HG03432 (cell line): Measurements from ENCODE around the gene WASHC2A.
"Not testable (repeated sequence)": the region's sequence is repeated elsewhere in the genome, so short reads cannot be mapped to it uniquely, and the experiment has no call there.

Experiments
- ATAC-seq: cut with Tn5 transposase; IDR thresholded peaks from one replicate; pipeline ENCODE4 v1.9.1; 2021; ENCODE audit warnings: mild to moderate bottlenecking, moderate library complexity; ENCODE audit not compliant: unreplicated experiment

Gene WASHC2A

DNA sequence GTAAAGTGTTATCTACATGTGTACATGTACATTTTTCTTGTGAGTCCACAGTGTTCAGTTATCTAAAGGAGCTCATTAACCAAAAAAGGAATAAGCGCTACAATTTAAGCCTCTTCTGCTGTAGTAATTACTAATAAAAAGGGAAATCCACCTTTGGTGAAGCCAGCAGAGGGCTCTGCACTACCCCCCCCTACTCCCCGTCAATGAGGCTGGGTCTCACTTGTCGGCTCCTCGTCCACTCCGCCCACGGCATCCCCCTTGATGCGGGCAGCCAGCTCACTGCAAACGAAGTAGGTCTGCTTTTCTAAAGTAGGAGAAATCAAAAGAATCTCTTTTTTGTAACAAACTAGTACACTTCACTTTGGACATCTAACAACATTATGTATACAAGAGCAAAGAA is 4.7 kb upstream of the WASHC2A start:
- ATAC-seq, result no peak

DNA sequence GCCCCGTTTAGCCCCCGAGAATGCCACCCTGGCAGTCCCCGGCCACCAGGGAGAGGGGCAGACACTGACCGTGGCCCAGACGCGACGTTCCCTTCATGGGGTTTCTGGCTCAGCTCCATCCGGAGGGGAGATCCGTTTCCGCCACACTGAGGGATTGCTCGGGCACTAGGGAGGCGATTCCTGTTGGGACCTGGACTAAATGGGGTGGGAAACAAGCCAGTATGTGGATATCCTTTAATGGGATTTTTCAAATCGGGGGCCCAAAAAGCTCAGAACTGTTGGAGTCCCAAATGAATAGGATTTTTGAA is 552 bp downstream of the WASHC2A start:
- ATAC-seq, result not testable (repeated sequence)

DNA sequence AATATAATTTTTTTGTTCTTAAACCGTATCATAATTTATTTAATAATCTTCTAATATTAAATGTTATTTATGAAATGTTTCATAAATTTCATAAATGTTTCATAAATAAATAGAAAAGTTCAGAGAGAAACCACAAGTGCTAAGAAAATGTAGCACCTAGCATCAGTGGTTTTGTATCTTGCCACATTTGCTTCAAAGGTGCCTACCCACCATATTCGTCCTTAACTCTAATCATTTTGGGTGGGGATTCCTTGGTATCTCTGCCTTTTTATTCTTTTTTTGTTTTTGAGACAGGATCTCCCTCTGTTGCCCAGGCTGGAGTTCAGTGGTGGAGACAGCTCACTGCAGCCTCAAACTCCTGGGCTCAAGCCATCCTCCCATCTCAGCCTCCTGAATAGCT is 7.4 kb downstream of the WASHC2A start:
- ATAC-seq, result not testable (repeated sequence)

DNA sequence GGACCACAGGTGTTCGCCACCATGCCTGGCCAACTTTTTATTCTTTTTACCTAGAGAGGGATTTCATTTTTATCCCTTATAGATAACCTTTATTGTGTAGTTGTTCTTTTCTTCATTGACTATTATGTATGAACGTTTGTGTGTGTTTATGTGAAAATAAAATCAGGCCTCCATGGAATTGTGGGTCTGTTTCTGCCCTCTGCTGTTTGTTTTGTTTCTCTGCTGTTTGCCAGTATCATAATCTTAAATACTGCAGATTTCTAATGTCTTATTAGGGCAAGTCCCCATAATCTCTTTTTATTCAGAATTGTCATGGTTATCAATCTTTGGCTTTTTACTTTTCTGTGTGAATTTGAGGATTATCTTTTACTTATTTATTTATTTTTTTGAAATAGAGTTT is 7.8 kb downstream of the WASHC2A start:
- ATAC-seq, result not testable (repeated sequence)

DNA sequence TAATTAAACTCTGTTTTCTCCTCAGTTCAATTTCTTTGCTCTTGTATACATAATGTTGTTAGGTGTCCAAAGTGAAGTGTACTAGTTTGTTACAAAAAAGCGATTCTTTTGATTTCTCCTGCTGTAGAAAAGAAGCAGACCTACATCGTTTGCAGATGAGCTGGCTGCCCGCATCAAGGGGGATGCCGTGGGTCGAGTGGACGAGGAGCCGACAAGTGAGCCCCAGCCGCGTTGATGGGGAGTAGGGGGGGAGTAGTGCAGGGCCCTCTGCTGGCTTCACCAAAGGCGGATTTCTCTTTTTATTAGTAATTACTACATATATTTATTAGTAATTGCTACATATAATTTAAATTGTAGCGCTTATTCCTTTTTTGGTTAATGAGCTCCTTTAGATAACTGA is 23.6 kb downstream of the WASHC2A start:
- not testable (repeated sequence) for ATAC-seq

DNA sequence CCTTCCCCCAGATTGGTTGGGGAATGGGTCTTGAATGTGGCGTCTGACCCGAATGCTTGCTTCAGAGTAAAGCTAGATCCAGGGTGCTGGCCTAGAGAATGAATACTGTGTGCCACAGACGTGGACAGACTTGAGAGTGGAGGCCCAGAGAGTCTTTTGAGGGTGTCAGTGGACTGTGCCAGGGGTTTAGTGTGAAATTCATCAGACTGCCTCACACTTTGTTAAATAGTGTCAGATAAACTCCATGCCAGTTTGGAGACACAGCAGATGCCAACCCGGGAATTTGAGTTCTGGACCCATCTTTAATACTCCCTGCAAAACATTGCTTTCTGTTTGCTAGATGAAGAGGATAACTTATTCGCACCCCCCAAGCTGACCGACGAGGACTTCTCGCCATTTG is 25.2 kb downstream of the WASHC2A start:
- not testable (repeated sequence) for ATAC-seq

DNA sequence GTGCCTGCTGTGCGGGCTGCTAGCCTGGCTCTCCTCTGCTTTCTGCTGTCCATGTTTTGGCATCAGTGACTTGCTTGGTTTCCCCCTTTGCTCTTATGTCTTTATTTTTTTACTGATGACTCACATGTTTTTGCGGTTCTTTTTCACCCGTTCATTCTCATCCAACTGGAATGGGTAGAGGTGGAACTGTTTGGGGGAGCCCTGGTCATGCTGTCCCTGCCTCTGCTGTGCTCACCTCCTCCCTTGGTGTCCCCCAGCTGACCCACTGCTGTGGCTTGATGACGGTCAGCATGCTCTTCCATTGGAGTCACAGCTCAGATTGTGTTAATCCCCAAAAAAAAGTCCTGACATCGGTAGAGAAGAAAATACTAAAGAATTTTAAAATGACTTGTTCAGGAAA is 26.9 kb downstream of the WASHC2A start:
- ATAC-seq, result not testable (repeated sequence)

DNA sequence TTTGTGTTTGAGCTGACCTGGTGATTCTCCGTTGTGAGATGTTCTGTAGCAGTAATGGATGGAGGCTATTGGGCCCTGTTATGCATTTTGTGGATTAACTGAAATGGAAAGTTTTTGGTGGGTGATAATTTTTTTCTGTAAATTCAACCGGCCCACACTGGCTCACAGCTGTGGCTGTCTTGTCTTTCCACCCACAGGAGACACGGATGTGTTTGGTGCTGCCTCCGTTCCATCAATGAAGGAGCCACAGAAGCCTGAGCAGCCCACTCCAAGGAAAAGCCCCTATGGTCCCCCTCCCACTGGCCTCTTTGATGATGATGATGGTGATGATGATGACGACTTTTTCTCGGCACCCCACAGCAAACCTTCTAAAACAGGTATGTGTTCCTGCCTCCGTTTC is 27.6 kb downstream of the WASHC2A start:
- not testable (repeated sequence) for ATAC-seq

DNA sequence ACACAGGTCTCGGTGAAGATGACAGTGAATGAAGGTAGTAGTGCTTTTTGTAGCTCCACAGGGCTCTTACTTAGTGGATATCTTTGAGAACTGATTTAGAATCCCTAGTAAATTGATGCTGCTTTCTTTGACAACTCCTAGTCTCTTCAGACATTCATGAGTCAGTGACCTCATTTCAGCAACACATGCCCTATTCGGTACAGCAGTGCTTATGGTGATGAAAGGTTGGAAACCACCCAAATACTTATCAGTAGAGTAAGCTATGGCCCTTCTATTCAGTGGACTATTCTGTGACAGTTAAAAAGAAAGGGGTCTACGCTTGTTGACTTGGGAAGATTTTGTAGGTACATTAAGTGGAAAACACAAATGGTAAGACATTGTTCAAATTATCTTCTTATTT is 29.0 kb downstream of the WASHC2A start:
- ATAC-seq, result not testable (repeated sequence)

DNA sequence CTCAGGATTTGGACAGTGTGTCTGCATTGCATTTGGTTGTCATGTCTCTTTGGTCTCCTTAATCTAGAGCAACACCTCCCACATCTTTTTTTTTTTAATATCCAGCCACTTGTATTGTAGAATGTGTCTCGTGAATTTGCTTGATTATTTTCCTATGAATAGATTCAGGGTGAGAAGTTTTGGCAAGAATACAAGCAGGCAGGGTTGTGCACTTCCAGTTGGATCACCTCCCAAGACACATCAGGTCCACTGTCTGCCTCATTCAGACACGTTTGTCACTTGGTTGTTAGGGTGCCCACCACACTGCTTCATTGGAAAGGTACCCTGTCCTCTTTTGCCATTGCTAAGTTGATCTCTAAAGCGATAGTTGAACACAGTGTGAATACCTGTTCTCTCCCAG is 30.9 kb downstream of the WASHC2A start:
- not testable (repeated sequence) for ATAC-seq

DNA sequence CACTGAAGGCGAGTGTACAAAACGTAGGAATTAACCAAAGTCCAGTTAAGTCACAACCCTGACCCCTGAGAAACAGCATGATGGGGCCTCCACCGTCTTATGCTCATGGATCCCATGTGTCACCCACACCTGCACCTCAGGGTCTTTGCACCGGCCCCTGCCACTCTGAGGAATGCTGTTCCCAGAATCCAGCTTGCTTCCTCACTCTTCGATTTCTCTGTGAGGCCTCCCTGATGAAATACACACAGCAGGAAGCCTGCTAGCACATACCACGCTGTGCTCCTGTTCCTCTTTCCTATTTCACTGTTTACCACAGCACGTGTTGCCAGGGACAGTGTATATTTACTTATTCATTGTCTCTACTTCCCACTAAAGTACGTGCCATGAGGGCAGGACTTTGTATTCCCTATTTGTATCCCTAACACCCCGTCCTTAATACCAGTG is 33.4 kb downstream of the WASHC2A start:
- not testable (repeated sequence) for ATAC-seq

DNA sequence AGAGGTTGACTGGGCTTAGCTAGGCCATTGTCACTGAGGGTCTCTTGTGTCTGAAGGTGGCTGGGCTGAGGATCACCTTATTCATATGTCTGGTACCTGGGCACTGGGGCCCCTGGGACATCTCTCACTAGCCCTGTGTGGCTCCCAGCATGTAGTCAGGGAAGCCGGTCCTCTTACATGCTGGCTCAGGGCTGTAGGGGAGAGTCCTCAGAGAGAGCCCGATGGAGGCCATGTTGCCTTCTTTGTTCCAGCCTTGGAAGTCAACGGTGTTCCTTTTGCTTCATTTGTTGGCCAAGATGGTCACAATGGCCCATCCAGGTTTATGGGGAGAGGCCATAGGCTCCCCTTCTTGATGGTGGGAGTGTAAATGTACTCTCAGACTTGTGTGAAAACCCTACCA is 34.0 kb downstream of the WASHC2A start:
- peak; percentile 5 for ATAC-seq

DNA sequence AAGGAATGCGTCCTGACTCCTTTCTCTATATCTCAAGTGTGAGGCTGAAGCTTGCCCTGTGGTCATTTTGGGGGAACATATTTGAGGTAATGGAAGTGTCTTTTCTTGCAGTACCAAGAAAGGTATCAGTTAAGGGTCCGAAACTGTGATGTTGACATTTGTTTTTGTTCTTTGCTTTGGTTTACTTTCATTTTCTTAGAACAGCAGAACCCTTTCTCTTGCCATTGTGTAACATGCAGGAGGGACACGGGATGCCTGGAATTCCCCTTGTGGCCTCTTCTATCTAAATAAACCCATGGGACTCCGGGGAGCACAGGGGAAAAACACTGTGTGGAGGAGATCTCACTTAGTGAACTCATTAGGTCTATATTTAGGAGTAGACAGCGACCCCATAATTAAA is 34.5 kb downstream of the WASHC2A start:
- ATAC-seq, result peak; percentile 93

DNA sequence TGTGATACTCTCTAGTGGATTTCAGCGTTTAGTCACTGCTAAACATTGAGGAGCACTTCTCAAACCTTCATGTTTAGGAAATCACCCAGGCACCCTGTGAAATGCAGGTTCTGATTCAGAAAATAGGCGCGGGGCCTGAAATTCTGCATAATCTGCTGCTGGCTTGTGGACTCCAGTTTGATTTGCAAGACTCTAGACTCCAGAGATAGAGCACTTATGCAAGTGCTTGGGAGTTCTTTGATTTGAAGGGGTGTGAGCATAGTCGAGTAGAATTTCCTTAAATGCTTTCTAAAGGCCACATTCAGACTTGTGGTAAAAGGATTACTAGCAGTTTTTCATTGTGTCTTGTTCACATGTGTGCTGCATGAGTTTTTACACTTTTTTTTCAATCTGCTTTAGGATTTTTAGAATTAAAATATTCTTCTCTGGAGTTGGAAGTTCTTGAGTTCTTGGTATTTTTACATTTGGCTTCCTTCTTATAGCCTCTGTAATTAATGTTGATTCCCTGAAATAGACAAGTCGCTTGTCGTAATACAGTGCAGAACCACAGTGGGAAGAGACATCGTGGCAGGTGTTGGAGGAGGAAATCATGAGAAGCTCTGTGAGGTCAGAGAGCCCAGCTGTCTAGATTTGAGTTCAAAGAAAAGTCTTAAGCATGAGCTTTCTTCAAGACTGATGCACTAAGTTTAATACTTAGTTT is 41.4 kb downstream of the WASHC2A start:
- not testable (repeated sequence) for ATAC-seq

DNA sequence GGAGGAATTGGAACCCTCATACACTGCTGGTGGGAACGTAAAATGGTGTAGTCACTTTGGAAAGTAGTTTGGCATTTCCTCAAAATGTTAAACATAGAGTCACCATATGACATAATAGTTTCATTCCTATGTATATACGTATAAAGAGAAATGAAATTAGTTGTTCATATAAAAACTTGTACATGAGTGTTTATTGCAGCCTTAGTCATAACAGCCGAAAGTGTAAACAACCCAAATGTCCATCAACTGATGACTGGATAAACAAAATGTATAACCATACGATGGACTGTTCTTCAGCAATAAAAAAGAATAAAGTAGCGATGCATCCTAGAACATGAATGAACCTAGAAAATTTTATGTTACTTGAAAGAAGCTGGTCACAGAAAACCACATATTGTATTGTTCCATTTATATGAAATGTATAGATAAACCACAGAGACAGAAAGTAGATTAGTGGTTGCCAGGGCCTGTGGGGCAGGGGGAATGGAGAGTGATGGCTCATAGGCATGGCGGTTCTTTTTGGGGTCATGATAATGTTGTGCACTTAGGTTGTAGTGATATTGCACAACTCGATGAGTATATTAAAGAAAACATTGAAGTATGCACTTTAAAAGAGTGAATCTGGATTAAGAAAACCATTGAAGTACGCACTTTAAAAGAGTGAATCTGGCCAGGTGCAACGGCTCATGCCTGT is 44.8 kb downstream of the WASHC2A start:
- not testable (repeated sequence) for ATAC-seq

DNA sequence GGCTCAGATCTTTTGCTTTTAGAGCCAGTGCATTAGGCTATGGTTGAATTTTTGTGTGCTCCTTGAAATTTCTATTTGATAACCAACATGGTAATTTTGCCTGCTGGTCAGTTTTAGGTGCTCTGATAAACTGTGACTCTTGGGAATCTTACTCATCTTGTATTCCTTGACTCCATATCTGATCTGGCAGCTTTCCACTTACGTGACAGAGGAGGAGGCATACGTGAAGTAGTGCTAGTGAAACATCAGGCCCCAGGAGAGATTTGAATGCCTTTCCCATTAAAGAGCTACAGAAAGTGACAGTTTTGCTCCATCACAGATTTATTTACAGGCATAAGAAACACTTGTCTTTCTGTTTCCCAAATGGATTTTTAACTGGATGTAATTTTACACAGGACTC is 59.0 kb downstream of the WASHC2A start:
- ATAC-seq, result not testable (repeated sequence)

DNA sequence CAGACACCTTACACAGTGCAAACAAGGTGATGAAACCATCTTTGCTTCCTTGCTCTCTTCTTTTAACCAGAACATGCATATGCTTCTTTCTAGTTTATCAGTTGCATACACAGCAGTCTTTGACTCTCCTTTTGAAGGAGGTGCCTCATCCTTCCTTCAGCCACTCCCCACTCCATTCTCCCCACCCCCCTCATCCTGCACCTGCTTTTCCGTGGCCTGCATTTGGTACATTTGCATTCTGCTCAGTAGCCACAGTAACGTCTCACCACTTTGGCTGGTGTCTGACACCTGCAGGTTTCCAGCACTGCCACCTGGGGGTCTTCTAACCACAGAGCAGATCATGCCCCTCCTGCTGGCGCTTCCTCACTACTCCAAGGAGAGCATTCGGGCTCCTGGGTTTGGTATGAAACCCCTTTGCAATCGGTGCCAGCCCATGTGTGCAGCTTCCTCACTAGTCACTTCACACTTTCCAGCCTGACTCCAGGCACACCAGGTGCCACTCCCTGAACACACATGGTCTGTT is 60.1 kb downstream of the WASHC2A start:
- ATAC-seq, result not testable (repeated sequence)

DNA sequence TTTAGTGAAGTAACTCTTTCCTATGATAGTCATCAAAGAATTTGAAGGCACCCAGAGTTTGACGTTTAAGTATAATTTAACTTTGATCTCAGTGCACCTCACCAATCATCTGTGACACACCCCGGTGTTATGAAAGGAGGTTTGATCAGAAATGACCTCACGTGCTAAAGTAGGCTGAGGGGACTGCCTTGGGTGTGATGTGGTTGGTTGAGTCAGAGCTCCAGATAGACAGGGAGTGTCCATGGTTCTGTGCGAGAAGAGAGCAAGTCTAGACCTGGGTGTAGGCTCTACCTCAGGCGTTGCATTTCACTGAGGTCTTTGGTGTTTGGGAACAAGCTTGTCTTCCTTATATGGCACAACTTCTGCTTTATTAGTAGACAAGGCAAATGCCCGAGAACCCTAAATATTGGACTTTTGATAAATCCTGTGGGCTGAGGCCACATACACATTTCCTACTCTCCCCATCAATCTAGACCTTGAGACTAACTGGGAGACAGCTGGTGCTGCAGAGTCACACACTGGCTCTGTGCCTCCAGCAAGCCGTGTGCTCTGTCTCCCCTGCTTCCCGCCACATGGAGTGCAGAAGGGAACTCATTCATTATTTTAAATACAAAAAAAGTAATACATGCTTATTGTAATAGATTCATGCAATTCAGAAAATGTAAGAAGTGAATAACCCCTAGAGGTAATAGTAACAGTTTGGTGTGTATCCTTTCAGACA is 63.7 kb downstream of the WASHC2A start:
- ATAC-seq, result not testable (repeated sequence)

DNA sequence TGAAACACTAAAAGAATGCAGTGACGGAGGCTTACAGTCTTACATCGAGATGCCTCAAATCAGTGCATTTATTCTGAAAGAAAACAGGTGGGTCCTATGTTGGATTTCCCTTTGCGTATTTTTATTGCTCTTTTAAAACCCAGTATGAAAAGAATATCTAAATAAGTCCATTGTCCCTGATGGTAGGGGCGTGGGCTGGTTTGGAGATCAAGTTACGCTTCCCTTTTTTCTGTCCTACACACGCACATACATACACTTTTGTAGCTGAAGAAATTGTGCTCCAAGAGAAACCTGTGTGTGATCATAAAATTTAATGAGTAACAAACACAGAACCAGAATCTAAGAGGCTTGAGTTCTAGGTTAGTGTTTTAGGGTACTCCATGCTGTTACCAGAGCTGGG is 64.6 kb downstream of the WASHC2A start:
- ATAC-seq, result not testable (repeated sequence)

DNA sequence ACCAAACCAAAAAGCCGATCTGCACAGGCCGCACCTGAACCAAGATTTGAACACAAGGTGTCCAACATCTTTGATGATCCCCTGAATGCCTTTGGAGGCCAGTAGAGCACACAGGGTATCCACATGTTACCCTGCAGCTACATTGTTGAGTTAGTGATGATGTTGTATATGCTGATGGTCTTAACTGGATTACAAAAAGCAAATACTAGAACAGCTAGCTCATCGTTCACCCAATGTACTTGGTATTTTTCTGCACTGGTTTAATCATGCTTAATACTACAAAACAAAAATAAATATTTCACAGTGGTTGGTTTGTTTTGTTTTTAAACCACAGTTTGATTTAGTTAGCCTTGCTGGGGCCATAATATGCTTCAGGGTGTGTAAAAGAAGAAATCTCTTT is 65.1 kb downstream of the WASHC2A start:
- not testable (repeated sequence) for ATAC-seq

DNA sequence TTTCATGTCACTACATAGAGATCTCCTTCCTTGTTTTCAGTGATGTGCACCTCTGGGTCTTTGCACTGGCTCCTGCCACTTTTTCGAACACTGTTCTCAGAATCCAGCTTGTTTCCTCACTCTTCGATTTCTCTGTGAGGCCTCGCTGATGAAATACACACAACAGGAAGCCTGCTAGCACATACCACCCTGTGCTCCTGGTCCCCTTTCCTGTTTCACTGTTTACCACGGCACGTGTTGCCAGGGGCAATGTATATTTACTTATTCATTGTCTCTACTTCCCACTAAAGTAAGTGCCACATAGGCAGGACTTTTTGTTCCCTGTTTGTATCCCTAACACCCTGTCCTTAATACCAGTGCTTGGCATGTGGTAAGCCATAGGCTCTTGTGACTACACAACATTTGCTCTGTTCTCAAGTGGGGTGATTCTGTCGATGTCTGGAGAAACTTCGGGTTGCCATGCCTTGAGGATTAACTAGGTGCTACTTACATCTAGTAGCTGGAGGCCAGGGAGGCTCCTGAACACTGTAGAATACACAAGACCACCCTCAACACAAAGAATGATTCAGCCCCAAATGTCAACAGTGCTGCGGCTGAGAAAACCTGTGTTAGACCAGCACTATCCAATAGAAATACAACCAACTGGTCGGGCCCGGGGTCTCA is 75.9 kb downstream of the WASHC2A start:
- not testable (repeated sequence) for ATAC-seq
